Stimulated activated CD8-positive, alpha-beta memory T cell treated with anti-CD3 and anti-CD28 coated beads, Interleukin-12 subunit alpha, Interleukin-12 subunit beta, amount 100 ng/mL, for 1 hour (primary cell): ENCODE measurements around the gene PRKCE.

Experiments used
- DNase-seq: peaks from one replicate; pipeline ENCODE4 v3.0.0-alpha.2; 2020; ENCODE audit warnings: low read depth

The PRKCE gene

GRCh38 chr2:46170611-46171350 is 519.3 kb downstream of the PRKCE start:
- no peak for DNase-seq

- no peak for DNase-seq
Observed at GRCh38 chr2:46171411-46171953, 520.0 kb downstream of the PRKCE start.

GRCh38 chr2:46171996-46172546 is 520.6 kb downstream of the PRKCE start:
- no peak for DNase-seq

GRCh38 chr2:46173030-46173429 is 521.6 kb downstream of the PRKCE start:
- no peak for DNase-seq

- no peak for DNase-seq
Observed at GRCh38 chr2:46173636-46174250, 522.3 kb downstream of the PRKCE start.

GRCh38 chr2:46174345-46175170 is 523.1 kb downstream of the PRKCE start:
- no peak for DNase-seq

- no peak for DNase-seq
Observed at GRCh38 chr2:46175419-46175818, 523.9 kb downstream of the PRKCE start.

GRCh38 chr2:46177461-46178089 is 526.1 kb downstream of the PRKCE start:
- no peak for DNase-seq

- DNase-seq: peak; percentile 14
Observed at GRCh38 chr2:46179037-46179621, 527.7 kb downstream of the PRKCE start.

GRCh38 chr2:46180189-46180588 is 528.7 kb downstream of the PRKCE start:
- no peak for DNase-seq

- DNase-seq: no peak
Observed at GRCh38 chr2:46181306-46181705, 529.8 kb downstream of the PRKCE start.

- no peak for DNase-seq
Observed at GRCh38 chr2:46181789-46182530, 530.5 kb downstream of the PRKCE start.

- DNase-seq: no peak
Observed at GRCh38 chr2:46183426-46183825, 532.0 kb downstream of the PRKCE start.

GRCh38 chr2:46184794-46185583 is 533.5 kb downstream of the PRKCE start:
- no peak for DNase-seq

- DNase-seq: no peak
Observed at GRCh38 chr2:46187112-46187618, 535.7 kb downstream of the PRKCE start.

GRCh38 chr2:46188041-46188716 is 536.7 kb downstream of the PRKCE start:
- DNase-seq: no peak

- no peak for DNase-seq
Observed at GRCh38 chr2:46193356-46193755, 541.9 kb downstream of the PRKCE start.

GRCh38 chr2:46193855-46194254 is 542.4 kb downstream of the PRKCE start:
- DNase-seq: no peak

- no peak for DNase-seq
Observed at GRCh38 chr2:46194856-46195255, 543.4 kb downstream of the PRKCE start.
